Measurements from ENCODE around the gene TOMM70.
A peak's percentile ranks its signal among the peaks of the same experiment; 100 is the strongest.

The TOMM70 gene

DNA sequence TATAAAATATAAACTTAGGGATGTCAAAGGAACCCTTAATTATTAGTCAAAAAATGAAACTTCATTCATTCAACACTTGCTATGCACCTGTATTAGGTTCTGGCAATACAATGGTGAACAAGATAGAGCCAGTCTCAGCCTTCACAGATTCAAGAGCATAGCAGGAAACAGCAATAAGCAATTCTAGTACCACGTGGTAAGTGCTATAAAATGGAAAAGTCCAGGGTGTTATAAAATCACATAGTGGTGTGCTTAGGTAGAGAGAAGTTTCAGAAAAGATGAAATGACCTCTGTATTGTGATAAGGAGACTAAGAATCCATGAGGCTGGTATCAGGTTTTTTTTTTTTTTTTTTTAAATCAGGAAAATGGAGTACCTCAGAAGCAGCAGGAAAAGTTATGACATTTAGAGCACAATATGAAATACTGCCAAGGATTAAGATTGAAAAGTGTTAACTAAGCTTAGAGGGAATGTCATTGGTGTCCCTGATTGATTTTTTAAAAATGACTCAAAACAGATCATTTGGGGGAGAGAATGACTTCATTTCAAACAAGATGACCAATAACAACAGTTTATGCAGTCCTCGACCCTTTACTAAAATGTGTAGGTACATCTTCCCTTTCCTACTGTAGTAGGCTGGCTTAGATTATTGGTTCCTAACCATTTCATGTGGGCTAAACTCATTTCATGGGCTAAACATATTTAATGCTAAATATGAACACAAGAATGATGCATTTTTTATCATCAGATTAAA, 5.0 kb downstream of the TOMM70 start:
- Histone ChIP-seq H3K27ac (ENCODE audit: low read depth, low read length) (no peak overlapping the region), H2AFZ (ENCODE audit: low read depth, low read length, severe bottlenecking) (no peak overlapping the region), H3K27me3 (ENCODE audit: low read length) (no peaks in the 10 kb centered on the region), H3K9me2 (replicated peaks; ENCODE audit: insufficient read depth, low read length) (no peaks in the 10 kb centered on the region), H3K79me2 (ENCODE audit: insufficient read depth, low read length) (peaks cover 100% of the 10 kb centered on the region), H3K9ac (ENCODE audit: low read length) (no peak overlapping the region), H3K36me3 (ENCODE audit: low read length) (no peaks in the 10 kb centered on the region; the same call in 1 of the 2 replicates), H3F3A (ENCODE audit: insufficient read depth) (no peaks in the 10 kb centered on the region), H4K20me1 (ENCODE audit: low read depth, low read length) (peaks cover 8% of the 10 kb centered on the region; the same call in 1 of the 2 replicates), H3K4me3 (ENCODE audit: insufficient read depth, low read length, poor library complexity, severe bottlenecking) (no peak overlapping the region), H3K9me3 (ENCODE audit: insufficient read depth, low read length) (no peaks in the 10 kb centered on the region), H3K4me2 (ENCODE audit: low read depth, low read length, poor library complexity, severe bottlenecking) (peak overlapping the region; percentile 18)
- TF ChIP-seq, protein P1, sequence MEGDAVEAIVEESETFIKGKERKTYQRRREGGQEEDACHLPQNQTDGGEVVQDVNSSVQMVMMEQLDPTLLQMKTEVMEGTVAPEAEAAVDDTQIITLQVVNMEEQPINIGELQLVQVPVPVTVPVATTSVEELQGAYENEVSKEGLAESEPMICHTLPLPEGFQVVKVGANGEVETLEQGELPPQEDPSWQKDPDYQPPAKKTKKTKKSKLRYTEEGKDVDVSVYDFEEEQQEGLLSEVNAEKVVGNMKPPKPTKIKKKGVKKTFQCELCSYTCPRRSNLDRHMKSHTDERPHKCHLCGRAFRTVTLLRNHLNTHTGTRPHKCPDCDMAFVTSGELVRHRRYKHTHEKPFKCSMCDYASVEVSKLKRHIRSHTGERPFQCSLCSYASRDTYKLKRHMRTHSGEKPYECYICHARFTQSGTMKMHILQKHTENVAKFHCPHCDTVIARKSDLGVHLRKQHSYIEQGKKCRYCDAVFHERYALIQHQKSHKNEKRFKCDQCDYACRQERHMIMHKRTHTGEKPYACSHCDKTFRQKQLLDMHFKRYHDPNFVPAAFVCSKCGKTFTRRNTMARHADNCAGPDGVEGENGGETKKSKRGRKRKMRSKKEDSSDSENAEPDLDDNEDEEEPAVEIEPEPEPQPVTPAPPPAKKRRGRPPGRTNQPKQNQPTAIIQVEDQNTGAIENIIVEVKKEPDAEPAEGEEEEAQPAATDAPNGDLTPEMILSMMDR (IDR thresholded peaks at IDR 0.05; ENCODE audit: insufficient read depth, low read length, poor library complexity, severe bottlenecking) = no peak
- TF ChIP-seq EZH2phosphoT487 (conservative IDR thresholded peaks at IDR 0.05; ENCODE audit: low read length) = no peak

GRCh38 chr3:100389025-100389424, 11.9 kb downstream of the TOMM70 start:
- Histone ChIP-seq H3K4me2 (ENCODE audit: low read depth, low read length, poor library complexity, severe bottlenecking) (no peak overlapping the region), H2AFZ (ENCODE audit: low read depth, low read length, severe bottlenecking) (no peak overlapping the region), H3K27ac (ENCODE audit: low read depth, low read length) (no peak overlapping the region), H3K9ac (ENCODE audit: low read length) (no peak overlapping the region), H3K4me3 (ENCODE audit: insufficient read depth, low read length, poor library complexity, severe bottlenecking) (no peak overlapping the region), H3K9me3 (ENCODE audit: insufficient read depth, low read length) (peaks cover 17% of the 10 kb centered on the region), H4K20me1 (ENCODE audit: low read depth, low read length) (peaks cover 8% of the 10 kb centered on the region; the same call in 1 of the 2 replicates), H3K9me2 (replicated peaks; ENCODE audit: insufficient read depth, low read length) (no peaks in the 10 kb centered on the region), H3K36me3 (ENCODE audit: low read length) (peaks cover 41% of the 10 kb centered on the region), H3K79me2 (ENCODE audit: insufficient read depth, low read length) (peaks cover 81% of the 10 kb centered on the region), H3K27me3 (ENCODE audit: low read length) (no peaks in the 10 kb centered on the region), H3F3A (ENCODE audit: insufficient read depth) (no peaks in the 10 kb centered on the region)
- no peak for TF ChIP-seq EZH2phosphoT487 (conservative IDR thresholded peaks at IDR 0.05; ENCODE audit: low read length)
- TF ChIP-seq, protein P1 (IDR thresholded peaks at IDR 0.05; ENCODE audit: insufficient read depth, low read length, poor library complexity, severe bottlenecking) = no peak

GRCh38 chr3:100386437-100387074, 14.3 kb downstream of the TOMM70 start:
- Histone ChIP-seq H3K4me3 (ENCODE audit: insufficient read depth, low read length, poor library complexity, severe bottlenecking) (no peak overlapping the region), H3K9me2 (replicated peaks; ENCODE audit: insufficient read depth, low read length) (no peaks in the 10 kb centered on the region), H3K36me3 (ENCODE audit: low read length) (peaks cover 62% of the 10 kb centered on the region), H3K27me3 (ENCODE audit: low read length) (no peaks in the 10 kb centered on the region), H2AFZ (ENCODE audit: low read depth, low read length, severe bottlenecking) (no peak overlapping the region), H3K9ac (ENCODE audit: low read length) (no peak overlapping the region), H3K4me2 (ENCODE audit: low read depth, low read length, poor library complexity, severe bottlenecking) (no peak overlapping the region), H3K79me2 (ENCODE audit: insufficient read depth, low read length) (peaks cover 56% of the 10 kb centered on the region), H4K20me1 (ENCODE audit: low read depth, low read length) (peaks cover 8% of the 10 kb centered on the region), H3K27ac (ENCODE audit: low read depth, low read length) (no peak overlapping the region), H3F3A (ENCODE audit: insufficient read depth) (no peaks in the 10 kb centered on the region), H3K9me3 (ENCODE audit: insufficient read depth, low read length) (peaks cover 17% of the 10 kb centered on the region)
- TF ChIP-seq EZH2phosphoT487 (conservative IDR thresholded peaks at IDR 0.05; ENCODE audit: low read length) = no peak
- TF ChIP-seq, protein P1 (IDR thresholded peaks at IDR 0.05; ENCODE audit: insufficient read depth, low read length, poor library complexity, severe bottlenecking) = no peak

All from SU-DHL-6 (cell line).